Measurements from ENCODE around the gene ATP11C. TPM values are rescaled to one million over a fixed set of nuclear protein-coding genes. Genes with fewer than 3 reads are reported as not detected.

Gene ATP11C
- total RNA-seq, 1 experiment from 2014 or later: 19.4 TPM

GRCh38 chrX:139680356-139680755, 252.5 kb downstream of the ATP11C start:
- no peaks in the 10 kb centered on the region for H3K4me1 ChIP-seq (ENCODE audit: control insufficient read depth in 1 of 2, insufficient read depth in 2 of 2, low read length in 2 of 2)
- H4K20me1 ChIP-seq (ENCODE audit: insufficient read depth): no peaks in the 10 kb centered on the region
- no peaks in the 10 kb centered on the region for H3K9me3 ChIP-seq (ENCODE audit: control insufficient read depth in 1 of 2, insufficient read depth in 1 of 2, low read depth in 1 of 2, low read length in 2 of 2)
- no peaks in the 10 kb centered on the region for H3K9me2 ChIP-seq (ENCODE audit: insufficient read depth)
- no peak for DNase-seq (ENCODE audit: low read depth, low spot score)
- ChIA-PET CTCF (no interaction called here), POLR2A (no interaction called here), RAD21 (ENCODE audit: low non-redundant PET in 1 of 2, low total read pairs in 2 of 2, uncharacterized antibody in 2 of 2, unreplicated experiment in 2 of 2) (no interaction called here)
- no TSS peak for BruUV-seq (replicated peaks)
- no peak overlapping the region for H3K4me2 ChIP-seq (ENCODE audit: low read length)
- H3K9ac ChIP-seq (ENCODE audit: low read length): no peak overlapping the region
- H3K27me3 ChIP-seq (ENCODE audit: insufficient read depth, low read length): no peaks in the 10 kb centered on the region
- TF ChIP-seq ELF1 (IDR thresholded peaks at IDR 0.05; ENCODE audit: borderline replicate concordance, low read depth): no peak
- no peaks in the 10 kb centered on the region for H3K36me3 ChIP-seq (ENCODE audit: control insufficient read depth in 1 of 2, insufficient read depth in 2 of 2, low read length in 2 of 2)
- H3K79me2 ChIP-seq (ENCODE audit: insufficient read depth, low read length): no peaks in the 10 kb centered on the region
- intact Hi-C loops (cut with micrococcal nuclease): no loop called here
- ATAC-seq: no peak
- no peak overlapping the region for H3K27ac ChIP-seq (ENCODE audit: low read depth, low read length)
- no peak overlapping the region for H2AFZ ChIP-seq (ENCODE audit: low read depth, low read length, poor library complexity, severe bottlenecking)
- no peak overlapping the region for H3K4me3 ChIP-seq (replicated peaks in 1 of 2; ENCODE audit: low read depth in 1 of 2, low read length in 2 of 2)

MicroRNAs encoded within 50 kb of the gene (microRNA counts, 767-probe panel; counts per million panel counts)
- not detected for microRNA hsa-miR-505-3p

Small RNA genes within 50 kb of the gene (microRNA-seq; reads per million reads assigned to microRNA genes)
- gene MIR505 (ENCODE audit: borderline number of aligned reads): 195 reads per million, percentile 67 among the genes with 10 or more reads in this experiment

Other genes with a start within 250 kb of the ATP11C start
- 0.15 TPM for gene MCF2, start 224.9 kb downstream of the ATP11C start, total RNA-seq (2021; ENCODE audit: unreplicated experiment)
- not detected for gene CXorf66, start 32.5 kb upstream of the ATP11C start, total RNA-seq (2021; ENCODE audit: unreplicated experiment)

Data from HCT116 (cell line).